HuH-7 (cell line): ENCODE data around the gene RNF157.

ENCODE experiments used
- DNase-seq: peaks from one replicate; pipeline ENCODE4 v3.0.0; 2011; ENCODE audit warnings: low spot score

RNF157 gene

GRCh38 chr17:76240461-76241203, at the start of gene RNF157:
TSS of gene RNF157 (minus strand) at chr17:76240493. CDS start at chr17:76240240, 253 bp downstream.
- DNase-seq: peak; percentile 83

GRCh38 chr17:76281573-76282371, 41.5 kb upstream of the RNF157 start:
- no peak for DNase-seq

- no peak for DNase-seq
Observed at GRCh38 chr17:76280650-76281049, 40.4 kb upstream of the RNF157 start.

GRCh38 chr17:76279742-76280287, 39.5 kb upstream of the RNF157 start:
- no peak for DNase-seq

- DNase-seq: peak; percentile 98
Observed at GRCh38 chr17:76278952-76279741, 38.9 kb upstream of the RNF157 start.

- DNase-seq: no peak
Observed at GRCh38 chr17:76278268-76278908, 38.1 kb upstream of the RNF157 start.

- DNase-seq: no peak
Observed at GRCh38 chr17:76277300-76278267, 37.3 kb upstream of the RNF157 start.

- no peak for DNase-seq
Observed at GRCh38 chr17:76276461-76277299, 36.4 kb upstream of the RNF157 start.

GRCh38 chr17:76276069-76276431, 35.8 kb upstream of the RNF157 start:
- DNase-seq: no peak

- DNase-seq: no peak
Observed at GRCh38 chr17:76275382-76276068, 35.2 kb upstream of the RNF157 start.

GRCh38 chr17:76274112-76274956, 34.0 kb upstream of the RNF157 start:
- no peak for DNase-seq

- DNase-seq: no peak
Observed at GRCh38 chr17:76273445-76274111, 33.3 kb upstream of the RNF157 start.

GRCh38 chr17:76272541-76273444, 32.5 kb upstream of the RNF157 start:
- DNase-seq: no peak

- DNase-seq: no peak
Observed at GRCh38 chr17:76271669-76272540, 31.6 kb upstream of the RNF157 start.
